ENCODE results near the gene FRMPD4.

Gene FRMPD4

DNA sequence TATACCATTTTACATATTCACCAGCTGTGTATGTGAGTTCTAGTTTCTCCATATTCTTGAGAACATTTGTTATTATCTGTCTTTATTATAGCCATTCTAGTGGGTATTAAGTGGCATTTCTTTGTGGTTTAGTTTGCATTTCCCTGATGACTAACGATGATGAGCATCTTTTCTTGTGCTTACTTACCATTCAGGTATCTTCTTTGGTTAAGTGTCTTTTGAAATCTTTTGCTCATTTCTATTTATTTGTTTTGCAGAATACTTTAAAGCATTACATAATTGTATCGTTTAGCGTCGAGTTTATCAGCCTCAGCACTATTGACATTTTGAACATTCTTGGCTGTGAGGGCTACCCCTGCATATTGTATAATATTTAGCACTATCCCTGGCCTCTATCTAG is 85.4 kb downstream of the FRMPD4 start:
- no peak for DNase-seq

DNA sequence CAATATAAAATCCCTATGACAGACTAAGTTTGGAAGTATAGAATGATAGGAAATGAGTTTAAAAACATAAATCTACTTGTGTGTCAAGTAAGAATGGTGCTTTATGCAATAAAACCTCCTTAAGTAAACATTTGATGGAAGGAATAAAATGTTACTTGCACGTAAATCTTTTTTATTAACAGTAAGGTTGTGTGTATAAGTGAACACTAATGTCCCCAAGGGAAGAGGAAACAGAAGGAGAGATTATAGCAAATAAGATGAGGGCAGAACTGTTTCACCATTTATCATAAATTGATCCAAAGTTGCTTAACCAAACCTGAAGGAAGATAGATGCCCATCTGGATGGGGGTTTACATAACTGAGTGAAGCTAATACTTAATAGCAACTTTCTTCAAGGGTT is 86.8 kb downstream of the FRMPD4 start:
- DNase-seq: no peak

DNA sequence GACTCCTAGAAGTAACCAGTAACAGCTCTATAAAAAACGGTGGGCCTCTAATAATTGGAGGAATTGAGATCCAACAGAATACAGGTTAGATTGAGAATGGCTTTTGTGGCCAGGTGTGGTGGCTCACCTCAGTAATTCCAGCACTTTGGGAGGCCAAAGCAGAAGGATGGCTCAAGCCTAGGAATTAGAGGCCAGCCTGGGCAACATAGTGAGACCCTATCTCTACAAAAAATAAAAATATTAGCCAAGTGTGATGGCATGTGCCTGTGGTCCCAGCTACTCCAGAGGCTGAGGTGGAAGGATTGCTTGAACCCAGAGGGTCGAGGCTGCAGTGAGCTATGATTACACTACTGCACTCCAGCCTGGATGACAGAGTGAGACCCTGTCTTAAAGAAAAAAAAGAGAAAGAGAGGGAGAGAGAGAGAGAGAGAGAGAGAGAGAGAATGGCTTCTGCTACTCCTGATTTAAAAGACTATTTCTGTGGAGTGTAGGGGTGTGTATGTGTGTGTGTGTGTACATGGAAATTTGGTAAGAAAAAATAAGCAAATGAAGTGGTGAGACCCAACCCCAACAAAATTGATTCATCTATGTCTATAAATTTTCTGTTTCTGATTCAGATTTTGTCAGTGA is 89.3 kb downstream of the FRMPD4 start:
- DNase-seq: no peak

DNA sequence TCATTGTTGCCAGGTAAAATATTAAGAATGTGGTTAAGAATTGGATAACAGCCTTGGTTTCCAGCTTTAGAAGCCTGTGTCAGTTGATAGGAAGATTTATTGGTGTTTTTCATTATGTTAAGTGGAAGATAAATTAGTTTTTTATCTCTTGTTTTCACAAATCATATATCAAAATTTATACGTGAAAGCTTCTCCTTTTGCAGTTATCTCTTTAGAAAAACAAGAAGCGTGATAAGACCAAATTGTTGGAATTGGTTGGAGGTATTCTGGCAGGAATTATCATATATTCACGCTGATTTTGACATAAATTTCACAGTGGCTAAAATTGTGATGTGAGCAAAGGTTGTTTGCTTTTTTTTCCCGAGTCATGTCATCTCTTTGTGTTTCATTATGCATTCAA is 90.6 kb downstream of the FRMPD4 start:
- DNase-seq: no peak

DNA sequence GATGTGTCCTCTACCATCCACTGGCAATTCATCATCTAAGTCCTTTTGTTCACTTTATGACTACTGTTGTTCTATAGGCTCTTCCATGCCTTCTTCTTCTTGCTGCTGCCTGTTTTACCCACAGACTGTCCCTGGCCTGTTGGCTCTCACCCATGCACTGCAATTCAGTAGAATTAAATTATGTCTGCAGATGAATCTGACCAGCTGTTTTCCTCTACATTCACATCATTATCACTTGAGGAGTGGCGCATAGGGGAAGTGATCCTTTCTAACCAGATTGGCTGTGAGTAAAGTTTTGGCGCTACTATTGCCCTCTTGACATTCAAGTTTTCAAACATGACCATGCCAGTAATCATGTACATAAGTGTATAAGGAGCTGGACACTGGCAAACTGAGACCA is 91.7 kb downstream of the FRMPD4 start:
- no peak for DNase-seq

DNA sequence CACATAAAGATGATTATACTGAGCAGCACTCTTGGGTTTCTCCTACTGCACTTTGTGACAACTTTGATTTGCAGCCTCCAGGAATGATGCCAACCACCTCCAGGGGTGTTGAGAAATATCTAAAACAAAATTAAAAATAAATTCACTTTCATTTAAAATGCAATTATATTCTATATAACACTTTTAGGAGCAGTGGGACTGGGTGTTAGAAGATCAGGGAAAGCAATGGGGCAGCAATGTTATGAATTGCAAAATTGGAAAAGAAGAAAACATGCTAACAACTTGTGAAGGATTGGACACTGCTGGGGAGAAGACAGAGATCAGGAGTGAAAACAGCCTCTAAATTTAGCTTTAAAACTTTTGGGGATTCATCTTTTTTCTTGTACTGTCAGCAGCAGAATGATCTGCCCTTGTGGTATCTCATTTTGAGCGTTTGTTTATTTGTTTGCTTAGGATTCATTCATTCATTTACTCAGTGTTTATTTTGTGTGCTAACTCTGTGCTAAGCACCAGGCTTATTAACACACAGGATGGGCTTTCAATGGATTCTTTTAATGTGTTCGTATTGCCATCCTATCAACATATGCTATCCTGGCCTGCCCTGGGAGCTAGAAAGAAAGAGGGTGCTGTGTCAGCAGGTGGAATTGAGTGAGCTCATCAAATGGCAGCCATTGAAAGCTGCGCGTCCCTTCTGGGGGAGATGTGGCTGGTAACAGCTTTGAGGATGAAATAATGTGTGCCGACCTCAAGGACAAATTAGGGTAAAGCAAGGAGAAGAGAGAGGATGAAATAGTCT is 96.5 kb downstream of the FRMPD4 start:
- no peak for DNase-seq

DNA sequence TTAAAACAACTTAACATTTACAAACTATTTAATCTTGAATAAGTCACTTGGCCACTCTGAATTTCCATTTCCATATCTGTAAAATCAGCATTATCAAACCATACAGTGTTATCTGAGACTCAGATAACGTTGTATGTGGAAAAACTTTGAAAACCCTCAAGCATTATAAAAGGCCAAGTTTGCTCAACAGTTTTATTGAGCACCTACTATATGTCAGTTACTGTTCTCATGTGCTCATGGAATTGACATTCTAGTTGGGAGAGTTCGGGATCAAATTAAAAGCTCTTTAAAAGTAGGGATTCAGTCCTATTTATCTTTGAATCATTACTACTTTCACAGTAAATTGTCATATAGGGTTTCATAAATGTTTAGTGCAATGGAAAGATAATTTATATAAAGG is 97.9 kb downstream of the FRMPD4 start:
- DNase-seq: no peak

DNA sequence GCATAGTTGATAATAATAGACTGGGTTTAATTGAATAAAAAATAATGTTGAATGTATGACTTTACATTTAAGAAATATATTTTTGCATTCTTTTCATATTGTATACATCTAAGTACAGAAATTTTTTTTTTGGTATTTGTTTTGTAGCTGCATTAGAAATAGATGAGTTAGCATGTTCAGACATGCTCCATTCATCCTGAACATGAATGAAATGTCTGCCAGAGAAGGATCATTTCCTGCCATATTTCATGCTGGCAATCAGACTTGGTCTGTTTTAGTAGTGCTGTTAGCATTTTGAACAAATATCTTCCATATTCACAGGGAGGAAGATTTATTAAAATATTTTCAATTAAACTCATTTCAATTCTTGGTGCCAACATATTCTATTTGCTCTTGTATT is 98.9 kb downstream of the FRMPD4 start:
- DNase-seq: no peak

DNA sequence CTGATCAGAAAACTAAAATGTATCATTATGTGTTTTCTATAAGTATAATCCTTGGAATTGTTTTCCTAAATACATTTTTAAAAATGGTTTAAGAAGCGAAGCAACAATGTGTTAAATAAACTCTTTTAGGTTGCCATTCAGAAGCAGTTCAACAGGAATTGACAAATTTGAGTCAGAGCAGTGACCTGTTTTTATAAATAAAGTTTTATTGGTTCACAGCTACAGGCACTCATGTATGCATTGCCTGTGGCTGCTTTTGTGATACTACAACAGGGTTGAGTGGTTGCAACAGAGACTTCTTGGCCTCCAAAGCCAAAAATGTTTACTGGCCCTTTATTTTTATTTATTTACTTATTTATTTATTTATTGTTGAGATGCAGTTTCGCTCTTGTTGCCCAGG is 99.5 kb downstream of the FRMPD4 start:
- no peak for DNase-seq

DNA sequence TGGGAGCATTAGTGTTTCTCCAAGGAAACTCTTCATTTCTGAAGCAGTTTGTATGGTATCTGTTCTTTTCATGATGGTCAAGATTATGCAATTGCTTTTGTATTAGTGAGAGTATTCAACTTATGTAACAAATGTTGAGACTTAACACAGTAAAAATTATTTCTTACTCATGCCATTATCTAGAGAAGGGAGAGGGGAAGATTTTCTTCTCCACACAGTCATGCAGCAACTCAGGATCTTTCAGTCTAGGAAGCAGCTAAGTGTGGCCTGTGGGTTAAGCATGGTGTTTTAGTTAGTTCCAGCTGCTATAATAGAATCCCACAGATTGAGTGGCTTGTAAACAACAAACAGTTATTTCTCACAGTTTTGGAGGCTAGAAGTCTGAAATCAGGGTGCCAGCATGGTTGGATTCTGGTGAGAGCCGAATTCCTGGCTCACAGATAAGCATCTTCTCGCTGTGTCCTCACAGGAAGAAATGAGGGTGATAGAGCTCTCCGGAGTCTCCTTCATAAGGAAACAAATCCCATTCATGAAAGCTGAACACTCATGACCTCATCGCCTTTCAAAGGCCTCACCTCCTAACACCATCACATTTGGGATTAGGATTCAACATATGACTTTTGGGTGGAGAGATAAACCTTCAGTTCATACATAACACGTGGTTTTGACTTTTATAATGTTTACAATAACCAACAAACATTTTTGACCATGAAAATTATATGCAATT is 101.2 kb downstream of the FRMPD4 start:
- no peak for DNase-seq

DNA sequence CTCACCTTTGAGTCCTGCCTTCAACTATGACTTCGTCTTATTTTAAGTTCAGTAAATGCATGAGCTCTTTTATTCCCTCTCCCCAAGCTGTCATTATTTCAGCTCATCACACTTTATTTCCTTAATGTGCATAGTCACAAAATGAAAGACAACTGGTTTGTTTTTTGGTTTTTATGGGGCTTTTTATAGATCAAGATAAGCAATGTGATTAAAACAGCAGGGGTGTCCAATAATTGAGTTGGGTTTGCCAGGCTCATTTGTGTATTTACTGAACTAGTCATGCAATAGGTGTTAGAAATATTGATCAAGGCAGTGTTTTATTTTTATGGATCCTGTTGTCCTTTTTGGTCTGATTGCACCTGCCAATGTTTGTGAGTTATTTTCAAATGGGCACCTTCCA is 102.2 kb downstream of the FRMPD4 start:
- no peak for DNase-seq

DNA sequence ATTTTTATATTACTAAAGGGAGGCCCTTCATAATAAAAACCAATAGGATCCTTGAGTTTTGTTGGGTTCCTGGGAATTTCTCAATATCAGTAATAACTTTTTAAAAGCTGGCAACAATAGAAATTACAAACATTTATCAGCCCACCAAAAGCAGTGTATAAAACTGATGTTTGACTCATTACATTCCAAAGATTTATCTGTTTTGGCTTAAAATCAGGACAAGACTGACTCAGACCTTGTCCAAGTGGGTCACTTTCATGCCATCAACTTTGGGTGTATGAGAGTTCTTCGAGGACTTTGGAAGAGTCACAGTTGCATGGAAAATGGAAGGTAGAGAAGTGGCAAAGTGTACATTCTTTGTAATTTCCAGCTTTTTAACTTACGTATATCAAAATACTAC is 102.8 kb downstream of the FRMPD4 start:
- no peak for DNase-seq

DNA sequence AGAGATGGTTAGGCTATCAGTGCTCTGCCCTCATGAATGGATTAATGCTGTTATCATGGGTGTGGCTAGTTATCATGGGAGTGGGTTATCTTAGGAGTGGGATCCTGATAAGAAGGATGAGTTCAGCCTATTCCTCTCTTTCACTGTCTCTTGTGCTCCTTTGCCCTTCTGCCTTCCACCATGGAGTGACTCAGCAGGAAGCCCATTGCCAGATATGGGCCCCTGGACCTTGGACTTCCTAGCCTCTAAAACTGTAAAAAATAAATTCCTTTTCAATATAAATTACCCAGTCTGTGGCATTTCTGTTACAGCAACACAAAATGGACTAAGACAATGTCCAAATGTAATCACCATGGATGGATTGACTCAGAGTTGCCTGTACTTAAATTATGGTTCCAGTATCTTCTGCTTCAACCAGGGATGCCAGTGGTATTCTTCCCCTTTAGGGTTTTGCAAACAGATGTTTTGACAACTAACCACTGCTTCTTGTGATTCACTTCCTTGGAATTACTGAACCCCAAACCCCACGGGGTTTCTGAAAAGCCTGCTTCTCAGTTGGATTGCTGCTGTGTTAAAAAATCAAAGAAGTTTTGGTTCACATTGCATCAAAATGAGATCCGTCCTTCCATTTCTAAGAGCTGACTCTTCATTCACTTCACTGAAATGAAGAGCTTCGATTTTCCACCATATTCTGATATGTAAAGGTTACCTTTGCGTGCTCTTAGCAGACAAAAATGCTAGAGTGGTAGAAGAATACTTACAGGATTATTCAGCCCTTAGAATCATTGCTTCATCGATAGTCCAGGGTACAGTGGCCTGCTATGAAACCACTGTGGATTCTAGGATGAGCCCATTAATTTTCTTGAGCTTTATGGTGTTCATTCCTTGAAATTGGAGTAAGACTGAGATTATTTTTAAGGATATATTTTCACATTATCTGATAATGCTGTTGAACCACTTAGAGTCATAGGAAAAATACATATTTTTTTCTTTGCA is 107.7 kb downstream of the FRMPD4 start:
- DNase-seq: no peak

DNA sequence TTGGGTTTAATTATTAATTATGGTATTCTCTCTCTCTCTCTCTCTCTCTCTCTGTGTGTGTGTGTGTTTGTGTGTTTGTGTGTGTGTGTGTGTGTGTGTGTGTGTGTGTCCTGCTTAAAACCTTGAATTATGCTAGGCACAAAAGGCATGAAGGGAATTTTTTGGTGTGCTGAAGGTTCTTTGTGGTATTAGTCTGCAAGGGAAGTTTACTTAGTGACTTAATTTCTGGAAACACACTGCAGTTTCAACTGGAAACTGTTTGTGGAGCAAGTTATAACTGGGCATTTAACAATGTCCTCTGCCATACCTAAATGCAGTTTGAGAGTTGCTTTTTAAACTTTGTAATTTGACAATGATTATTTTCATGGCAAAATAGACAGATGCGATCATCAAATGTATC is 111.7 kb downstream of the FRMPD4 start:
- DNase-seq: no peak

DNA sequence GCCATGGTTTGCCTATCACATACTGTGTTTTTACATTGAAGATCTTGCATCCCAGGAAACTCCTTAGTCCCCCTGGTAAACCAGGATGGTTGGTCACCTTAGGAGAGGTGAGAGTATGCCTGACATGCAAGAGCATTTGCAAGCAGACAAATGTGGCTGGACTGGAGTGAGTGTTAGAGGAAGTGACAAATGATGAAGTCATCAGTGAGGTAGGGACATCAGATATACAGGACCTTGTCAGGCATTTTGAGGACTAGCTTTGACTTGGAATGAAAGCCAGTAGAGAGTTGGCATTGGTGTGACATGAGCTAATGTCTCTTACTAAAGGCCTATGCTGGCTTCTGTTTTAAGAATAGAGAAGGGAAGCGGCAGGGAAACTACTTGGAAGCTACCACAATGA is 124.9 kb downstream of the FRMPD4 start:
- DNase-seq: no peak

DNA sequence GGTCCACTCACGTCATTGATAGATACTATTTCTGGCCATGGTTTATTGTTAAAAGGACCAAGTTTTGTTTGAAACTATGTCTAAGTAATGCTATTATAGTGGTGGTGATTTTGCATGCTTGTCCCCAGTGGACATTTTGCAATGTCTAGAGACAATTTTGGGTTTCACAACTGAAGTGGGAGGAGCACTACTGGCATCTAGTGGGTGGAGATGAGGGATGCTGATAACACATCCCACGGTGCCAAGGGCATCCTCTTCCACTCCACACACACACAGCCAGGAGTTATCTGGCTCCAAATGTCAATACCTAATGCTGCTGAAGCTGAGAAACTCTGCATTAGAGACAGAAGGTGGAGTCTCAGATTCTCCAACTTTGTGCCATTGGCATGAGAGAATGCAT is 131.2 kb downstream of the FRMPD4 start:
- no peak for DNase-seq

DNA sequence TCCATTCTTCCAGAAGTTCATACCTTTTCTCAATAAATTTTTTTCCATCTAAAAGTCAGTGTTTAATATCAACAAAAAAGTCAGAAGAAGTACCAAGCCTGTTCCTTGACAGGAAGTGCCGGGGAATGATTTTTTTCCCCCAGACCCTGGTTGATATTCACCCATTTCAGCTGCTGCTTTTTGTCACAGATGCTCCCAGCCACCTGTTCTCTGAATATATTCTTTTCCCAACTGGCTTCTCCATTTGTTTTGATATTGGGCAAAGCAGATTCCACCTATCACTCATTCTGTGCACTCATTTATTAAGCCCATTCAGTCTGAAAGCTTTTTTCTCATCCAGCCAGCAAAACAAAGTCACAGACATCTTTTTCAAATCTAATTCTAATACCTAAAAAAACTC is 139.9 kb downstream of the FRMPD4 start:
- no peak for DNase-seq

DNA sequence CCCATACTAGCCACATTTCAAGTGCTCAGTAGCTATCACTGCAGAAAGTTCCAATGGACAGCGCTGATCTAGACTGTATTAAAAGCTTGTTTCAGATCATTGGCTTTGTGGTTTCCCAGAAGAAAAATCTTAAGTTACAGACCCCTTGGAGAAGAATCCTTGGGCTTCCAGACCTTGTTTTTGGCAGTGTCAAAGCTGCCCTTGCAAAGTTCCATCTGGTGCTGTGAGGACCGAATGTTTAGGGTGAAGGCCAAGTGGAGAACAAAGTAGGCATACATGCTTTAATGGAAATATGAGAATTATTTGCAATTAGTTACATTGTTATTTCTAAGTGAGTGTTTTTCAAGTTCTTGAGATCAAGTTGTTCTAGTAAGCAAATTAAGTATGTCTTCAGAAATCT is 144.7 kb downstream of the FRMPD4 start:
- DNase-seq: no peak

DNA sequence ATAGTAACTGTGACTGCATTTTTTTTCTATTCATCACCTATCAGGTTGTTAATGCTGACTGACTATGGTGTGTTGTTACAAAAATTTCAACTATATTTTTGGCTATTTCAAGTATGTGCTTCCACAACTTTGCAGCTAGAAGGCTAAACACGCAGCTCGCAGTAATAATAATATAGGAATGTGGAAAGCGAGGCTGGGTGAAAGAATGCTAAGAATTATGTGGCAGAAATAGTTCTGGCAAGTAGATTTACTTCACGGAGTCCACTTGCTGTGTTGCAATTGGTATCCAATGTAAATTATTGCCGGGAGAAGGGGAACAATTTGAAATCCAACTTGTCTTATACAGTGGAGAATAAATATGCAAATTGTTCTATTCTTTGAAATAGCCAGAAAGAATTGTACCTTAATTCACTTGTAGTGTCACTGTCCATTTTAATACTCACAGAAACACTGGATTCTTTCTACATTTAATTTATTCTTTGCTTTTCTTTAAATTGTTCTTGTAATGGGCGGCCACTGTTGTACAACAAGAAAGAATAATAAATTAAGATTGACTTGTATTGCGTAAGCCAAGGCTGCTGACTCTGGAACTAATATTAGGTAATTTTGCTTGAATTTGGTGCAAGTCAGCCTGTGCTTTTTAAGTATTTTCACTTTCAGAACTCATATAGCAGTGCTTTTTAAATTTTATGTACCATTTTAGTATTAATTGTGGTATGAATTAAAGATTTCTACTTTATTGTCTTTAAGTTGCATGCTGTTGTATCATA is 154.9 kb downstream of the FRMPD4 start:
- DNase-seq: no peak

DNA sequence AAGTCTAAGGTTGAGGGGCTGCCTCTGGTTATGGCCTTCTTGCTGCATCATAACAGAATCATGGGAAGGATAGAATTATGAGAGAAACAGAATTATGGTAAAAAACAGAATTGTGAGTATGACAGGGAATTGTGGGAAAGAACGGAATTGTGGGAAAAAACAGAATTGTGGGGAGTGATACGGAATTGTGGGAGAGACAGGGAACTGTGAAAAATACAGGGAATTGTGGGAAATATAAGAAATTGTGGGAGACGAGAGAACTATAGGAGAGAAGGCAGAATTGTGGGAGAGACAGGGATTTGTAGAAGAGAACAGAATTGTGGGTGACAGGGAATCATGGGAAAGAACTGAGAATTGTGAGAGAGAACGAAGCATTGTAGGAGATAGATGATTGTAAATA is 159.1 kb downstream of the FRMPD4 start:
- DNase-seq: no peak

DNA sequence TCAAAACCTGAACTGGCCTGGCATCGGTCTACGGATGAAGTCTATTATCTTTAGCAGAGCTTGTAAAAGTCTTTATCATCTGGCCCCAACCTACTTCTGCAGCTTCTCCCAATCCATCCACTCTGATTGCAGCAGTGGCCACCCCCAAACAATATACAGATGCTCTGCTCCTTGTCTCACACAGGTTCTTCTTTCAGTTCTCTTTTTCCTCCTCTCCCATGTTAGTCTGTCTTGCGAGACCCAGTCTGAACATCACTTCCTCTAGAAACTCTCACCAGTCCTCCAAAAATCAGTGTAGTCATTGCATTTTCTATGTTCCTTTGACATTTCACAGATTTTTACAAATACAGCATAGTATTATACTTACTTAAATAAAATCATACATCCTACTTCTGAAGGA is 163.0 kb downstream of the FRMPD4 start:
- no peak for DNase-seq

DNA sequence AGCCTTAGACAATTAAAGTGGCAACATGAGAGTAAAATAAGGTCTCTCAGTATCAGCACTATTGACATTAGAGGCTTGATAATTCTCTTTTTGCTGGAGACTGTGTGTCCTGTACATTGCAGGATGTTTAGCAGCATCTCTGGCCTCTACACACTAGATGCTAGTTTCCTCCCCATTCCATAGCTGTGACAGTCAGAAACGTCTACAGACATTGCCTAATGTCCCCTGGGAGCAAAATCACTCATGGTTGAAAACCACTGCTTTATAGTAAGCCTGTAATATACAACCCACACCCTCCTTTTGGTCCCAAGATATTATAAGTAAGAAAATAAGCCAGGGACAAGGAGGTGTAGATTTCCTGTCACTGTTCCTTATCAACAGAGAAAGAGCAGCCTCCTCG is 166.0 kb downstream of the FRMPD4 start:
- DNase-seq: no peak
